ENCODE measurements around the gene EIPR1. TPM values are rescaled to one million over a fixed set of nuclear protein-coding genes. Genes with fewer than 3 reads are reported as not detected.

EIPR1 gene
- total RNA-seq, 1 experiment from 2014 or later: 40.4 TPM

DNA sequence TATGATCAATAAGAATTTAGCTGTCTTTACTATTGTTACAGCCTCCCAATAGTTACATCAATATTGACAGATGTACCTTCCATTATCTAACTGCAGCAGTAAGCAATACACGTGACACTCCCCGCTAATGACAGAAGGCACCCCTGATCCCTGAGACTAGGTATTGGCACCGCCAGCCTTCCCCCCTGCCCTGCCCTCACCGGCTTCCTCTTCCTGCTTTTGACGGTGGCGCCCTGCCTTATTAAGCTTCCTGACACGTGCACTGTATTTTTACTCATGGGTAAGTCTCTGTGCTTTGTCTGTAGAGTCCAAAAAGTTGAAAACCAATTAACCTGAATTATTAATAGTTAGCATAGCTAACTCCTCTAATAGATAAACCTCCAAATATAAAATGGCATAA, 223.5 kb downstream of the EIPR1 start:
- peaks cover 32% of the 10 kb centered on the region for H3K4me1 ChIP-seq (ENCODE audit: low read length)
- DNase-seq: no peak
- H3K79me2 ChIP-seq (ENCODE audit: low read length): no peaks in the 10 kb centered on the region
- no peak overlapping the region for H3K9ac ChIP-seq (ENCODE audit: low read length)
- H3K27ac ChIP-seq (ENCODE audit: low read length): 0 out of 2 replicates have a peak overlapping the region, but pooled peaks have one; percentile 2
- no peaks in the 10 kb centered on the region for H4K20me1 ChIP-seq (ENCODE audit: insufficient read depth, low read depth, low read length)
- H3K27me3 ChIP-seq (ENCODE audit: low read length): no peaks in the 10 kb centered on the region
- no peaks in the 10 kb centered on the region; the same call in 1 of the 2 replicates for H3K36me3 ChIP-seq (ENCODE audit: insufficient read depth, low read length)
- H2AFZ ChIP-seq (ENCODE audit: low read length): no peak overlapping the region
- no peak overlapping the region for H3K4me3 ChIP-seq (ENCODE audit: low read length)
- H3K9me2 ChIP-seq (replicated peaks; ENCODE audit: insufficient read depth, low read length): no peaks in the 10 kb centered on the region
- peak overlapping the region; percentile 14 for H3K4me2 ChIP-seq (ENCODE audit: low read depth, low read length, poor library complexity, severe bottlenecking)
- H3K9me3 ChIP-seq (ENCODE audit: low read length): no peaks in the 10 kb centered on the region

GRCh38 chr2:3151153-3151918, 226.3 kb downstream of the EIPR1 start:
- H3K4me3 ChIP-seq (ENCODE audit: low read length): no peak overlapping the region
- H3K9me3 ChIP-seq (ENCODE audit: low read length): no peaks in the 10 kb centered on the region
- no peak overlapping the region for H3K4me2 ChIP-seq (ENCODE audit: low read depth, low read length, poor library complexity, severe bottlenecking)
- no peak overlapping the region for H2AFZ ChIP-seq (ENCODE audit: low read length)
- no peak for DNase-seq
- H3K9me2 ChIP-seq (replicated peaks; ENCODE audit: insufficient read depth, low read length): no peaks in the 10 kb centered on the region
- H3K79me2 ChIP-seq (ENCODE audit: low read length): no peaks in the 10 kb centered on the region
- no peaks in the 10 kb centered on the region for H3K27me3 ChIP-seq (ENCODE audit: low read length)
- no peaks in the 10 kb centered on the region; the same call in 1 of the 2 replicates for H3K36me3 ChIP-seq (ENCODE audit: insufficient read depth, low read length)
- 0 out of 2 replicates have a peak overlapping the region, but pooled peaks have one; percentile 40 for H3K27ac ChIP-seq (ENCODE audit: low read length)
- no peak overlapping the region for H3K9ac ChIP-seq (ENCODE audit: low read length)
- no peaks in the 10 kb centered on the region for H4K20me1 ChIP-seq (ENCODE audit: insufficient read depth, low read depth, low read length)
- peaks cover 32% of the 10 kb centered on the region for H3K4me1 ChIP-seq (ENCODE audit: low read length)

- Histone ChIP-seq H3K27me3 (ENCODE audit: low read length) (no peaks in the 10 kb centered on the region), H3K9me3 (ENCODE audit: low read length) (no peaks in the 10 kb centered on the region), H3K9ac (ENCODE audit: low read length) (no peak overlapping the region), H3K4me2 (ENCODE audit: low read depth, low read length, poor library complexity, severe bottlenecking) (no peak overlapping the region), H3K9me2 (replicated peaks; ENCODE audit: insufficient read depth, low read length) (no peaks in the 10 kb centered on the region), H4K20me1 (ENCODE audit: insufficient read depth, low read depth, low read length) (no peaks in the 10 kb centered on the region), H3K27ac (ENCODE audit: low read length) (no peak overlapping the region), H3K36me3 (ENCODE audit: insufficient read depth, low read length) (no peaks in the 10 kb centered on the region; the same call in 1 of the 2 replicates), H2AFZ (ENCODE audit: low read length) (no peak overlapping the region), H3K4me3 (ENCODE audit: low read length) (no peak overlapping the region), H3K4me1 (ENCODE audit: low read length) (peaks cover 22% of the 10 kb centered on the region), H3K79me2 (ENCODE audit: low read length) (no peaks in the 10 kb centered on the region)
- DNase-seq: no peak
Observed at GRCh38 chr2:3149441-3150217, 228.0 kb downstream of the EIPR1 start.

DNA sequence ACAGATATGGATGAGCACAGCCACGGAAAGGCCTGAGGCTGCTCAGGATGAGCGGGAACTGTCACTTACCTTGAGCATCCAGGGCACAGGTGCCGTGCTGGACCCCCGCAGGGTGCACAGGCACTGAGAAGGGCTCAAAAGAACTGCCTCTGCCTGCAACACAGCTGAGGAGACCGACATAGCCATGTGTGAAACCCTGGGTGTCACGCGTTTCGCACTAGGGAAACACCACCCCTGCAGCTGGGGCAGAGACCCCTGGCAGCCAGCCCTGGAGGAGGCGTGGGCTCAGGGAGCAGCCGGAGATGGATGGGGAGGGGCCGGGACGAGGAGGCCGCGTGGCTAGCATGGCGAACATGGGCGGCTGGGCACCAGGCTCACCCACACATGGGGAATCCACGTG, 228.9 kb downstream of the EIPR1 start:
- no peak overlapping the region for H3K27ac ChIP-seq (ENCODE audit: low read length)
- H3K4me1 ChIP-seq (ENCODE audit: low read length): peaks cover 13% of the 10 kb centered on the region
- DNase-seq: no peak
- no peaks in the 10 kb centered on the region for H3K27me3 ChIP-seq (ENCODE audit: low read length)
- no peak overlapping the region for H3K9ac ChIP-seq (ENCODE audit: low read length)
- H3K9me2 ChIP-seq (replicated peaks; ENCODE audit: insufficient read depth, low read length): no peaks in the 10 kb centered on the region
- no peaks in the 10 kb centered on the region; the same call in 1 of the 2 replicates for H3K36me3 ChIP-seq (ENCODE audit: insufficient read depth, low read length)
- no peaks in the 10 kb centered on the region for H4K20me1 ChIP-seq (ENCODE audit: insufficient read depth, low read depth, low read length)
- H2AFZ ChIP-seq (ENCODE audit: low read length): no peak overlapping the region
- no peak overlapping the region for H3K4me3 ChIP-seq (ENCODE audit: low read length)
- no peaks in the 10 kb centered on the region for H3K79me2 ChIP-seq (ENCODE audit: low read length)
- H3K9me3 ChIP-seq (ENCODE audit: low read length): no peaks in the 10 kb centered on the region
- H3K4me2 ChIP-seq (ENCODE audit: low read depth, low read length, poor library complexity, severe bottlenecking): no peak overlapping the region

GRCh38 chr2:3147651-3148530, 229.7 kb downstream of the EIPR1 start:
- H3K9me3 ChIP-seq (ENCODE audit: low read length): no peaks in the 10 kb centered on the region
- H3K27me3 ChIP-seq (ENCODE audit: low read length): no peaks in the 10 kb centered on the region
- no peak overlapping the region for H3K4me2 ChIP-seq (ENCODE audit: low read depth, low read length, poor library complexity, severe bottlenecking)
- H3K9me2 ChIP-seq (replicated peaks; ENCODE audit: insufficient read depth, low read length): no peaks in the 10 kb centered on the region
- H3K4me1 ChIP-seq (ENCODE audit: low read length): peaks cover 14% of the 10 kb centered on the region
- no peak overlapping the region for H3K4me3 ChIP-seq (ENCODE audit: low read length)
- H3K79me2 ChIP-seq (ENCODE audit: low read length): no peaks in the 10 kb centered on the region
- no peaks in the 10 kb centered on the region for H4K20me1 ChIP-seq (ENCODE audit: insufficient read depth, low read depth, low read length)
- H3K27ac ChIP-seq (ENCODE audit: low read length): no peak overlapping the region
- DNase-seq: no peak
- H2AFZ ChIP-seq (ENCODE audit: low read length): no peak overlapping the region
- H3K36me3 ChIP-seq (ENCODE audit: insufficient read depth, low read length): no peaks in the 10 kb centered on the region; the same call in 1 of the 2 replicates
- H3K9ac ChIP-seq (ENCODE audit: low read length): no peak overlapping the region

- Histone ChIP-seq H3K9ac (ENCODE audit: low read length) (no peak overlapping the region), H3K79me2 (ENCODE audit: low read length) (no peaks in the 10 kb centered on the region), H4K20me1 (ENCODE audit: insufficient read depth, low read depth, low read length) (no peaks in the 10 kb centered on the region), H3K4me1 (ENCODE audit: low read length) (peaks cover 19% of the 10 kb centered on the region), H3K27ac (ENCODE audit: low read length) (no peak overlapping the region), H3K27me3 (ENCODE audit: low read length) (no peaks in the 10 kb centered on the region), H3K9me2 (replicated peaks; ENCODE audit: insufficient read depth, low read length) (no peaks in the 10 kb centered on the region), H3K36me3 (ENCODE audit: insufficient read depth, low read length) (no peaks in the 10 kb centered on the region), H3K4me2 (ENCODE audit: low read depth, low read length, poor library complexity, severe bottlenecking) (no peak overlapping the region), H3K4me3 (ENCODE audit: low read length) (no peak overlapping the region), H2AFZ (ENCODE audit: low read length) (no peak overlapping the region), H3K9me3 (ENCODE audit: low read length) (no peaks in the 10 kb centered on the region)
- no peak for DNase-seq
Observed at GRCh38 chr2:3146772-3147650, 230.6 kb downstream of the EIPR1 start.

- Histone ChIP-seq H3K27me3 (ENCODE audit: low read length) (no peaks in the 10 kb centered on the region), H3K4me1 (ENCODE audit: low read length) (peaks cover 11% of the 10 kb centered on the region), H2AFZ (ENCODE audit: low read length) (no peak overlapping the region), H3K9me3 (ENCODE audit: low read length) (no peaks in the 10 kb centered on the region), H3K4me2 (ENCODE audit: low read depth, low read length, poor library complexity, severe bottlenecking) (no peak overlapping the region), H3K9ac (ENCODE audit: low read length) (no peak overlapping the region), H3K4me3 (ENCODE audit: low read length) (no peak overlapping the region), H3K79me2 (ENCODE audit: low read length) (no peaks in the 10 kb centered on the region), H4K20me1 (ENCODE audit: insufficient read depth, low read depth, low read length) (no peaks in the 10 kb centered on the region), H3K36me3 (ENCODE audit: insufficient read depth, low read length) (no peaks in the 10 kb centered on the region), H3K27ac (ENCODE audit: low read length) (no peak overlapping the region), H3K9me2 (replicated peaks; ENCODE audit: insufficient read depth, low read length) (no peaks in the 10 kb centered on the region)
- no peak for DNase-seq
Observed at GRCh38 chr2:3146175-3146574, 231.4 kb downstream of the EIPR1 start.
